ENCODE results near the gene CLEC18C. TPM values are rescaled to one million over a fixed set of nuclear protein-coding genes. Genes with fewer than 3 reads are reported as not detected.
"Not testable (repeated sequence)": the region's sequence is repeated elsewhere in the genome, so short reads cannot be mapped to it uniquely, and the experiment has no call there.

CLEC18C gene
- total RNA-seq, 1 experiment from 2014 or later = 0.21 TPM

- DNase-seq (ENCODE audit: unreplicated experiment) = no peak
- no TSS peak for BruUV-seq (replicated peaks)
- ChIA-PET POLR2A (interaction anchor here (1.0 kb wide), 1 partner anchor 9 kb away, joined by 3 read pairs; no protein-coding TSS in a partner anchor), CTCF (interaction anchor here (0.6 to 1.8 kb wide), 4 partner anchors 12 to 1882 kb away, joined by 3 to 5 read pairs (median 4); no protein-coding TSS in a partner anchor)
- intact Hi-C loops (cut with micrococcal nuclease) = no loop called here
- Mint-ChIP-seq H3K4me1 (ENCODE audit: insufficient read depth, unreplicated experiment) (peaks cover 5% of the 10 kb centered on the region), H3K9me3 (ENCODE audit: unreplicated experiment) (no peaks in the 10 kb centered on the region), H3K27ac (ENCODE audit: low read depth, unreplicated experiment) (no peak overlapping the region), H3K36me3 (ENCODE audit: insufficient read depth, unreplicated experiment) (peaks cover 74% of the 10 kb centered on the region), H3K4me3 (ENCODE audit: unreplicated experiment) (no peak overlapping the region), H3K27me3 (ENCODE audit: insufficient read depth, unreplicated experiment) (no peaks in the 10 kb centered on the region)
- no peak for TF ChIP-seq CTCF (IDR thresholded peaks at IDR 0.05; ENCODE audit: unreplicated experiment)
Measured at GRCh38 chr16:70152578-70153302, 20.8 kb upstream of the CLEC18C start.

GRCh38 chr16:70154736-70155135 lies 18.9 kb upstream of the CLEC18C start:
- H3K4me1 Mint-ChIP-seq (ENCODE audit: insufficient read depth, unreplicated experiment); BruUV-seq (replicated peaks); H3K27ac Mint-ChIP-seq (ENCODE audit: low read depth, unreplicated experiment); H3K4me3 Mint-ChIP-seq (ENCODE audit: unreplicated experiment); intact Hi-C loops (cut with micrococcal nuclease); DNase-seq (ENCODE audit: unreplicated experiment); H3K9me3 Mint-ChIP-seq (ENCODE audit: unreplicated experiment); H3K27me3 Mint-ChIP-seq (ENCODE audit: insufficient read depth, unreplicated experiment): not testable (repeated sequence)
- peaks cover 55% of the 10 kb centered on the region for H3K36me3 Mint-ChIP-seq (ENCODE audit: insufficient read depth, unreplicated experiment)
- CTCF ChIA-PET = interaction anchor here (0.7 kb wide), 1 partner anchor 11 kb away, joined by 4 read pairs; no protein-coding TSS in a partner anchor
- POLR2A ChIA-PET = interaction anchor here (0.6 kb wide), 1 partner anchor 22 kb away, joined by 3 read pairs; no protein-coding TSS in a partner anchor

GRCh38 chr16:70156207-70156978 lies 17.2 kb upstream of the CLEC18C start:
- DNase-seq (ENCODE audit: unreplicated experiment) = no peak
- no TSS peak for BruUV-seq (replicated peaks)
- no peak overlapping the region for H3K4me3 Mint-ChIP-seq (ENCODE audit: unreplicated experiment)
- CTCF ChIA-PET = interaction anchor here (1.0 kb wide), 1 partner anchor 8 kb away, joined by 3 read pairs; no protein-coding TSS in a partner anchor
- H3K4me1 Mint-ChIP-seq (ENCODE audit: insufficient read depth, unreplicated experiment) = peaks cover 8% of the 10 kb centered on the region
- POLR2A ChIA-PET = no interaction called here
- peaks cover 42% of the 10 kb centered on the region for H3K36me3 Mint-ChIP-seq (ENCODE audit: insufficient read depth, unreplicated experiment)
- H3K9me3 Mint-ChIP-seq (ENCODE audit: unreplicated experiment) = no peaks in the 10 kb centered on the region
- TF ChIP-seq CTCF (IDR thresholded peaks at IDR 0.05; ENCODE audit: unreplicated experiment) = no peak
- H3K27ac Mint-ChIP-seq (ENCODE audit: low read depth, unreplicated experiment) = no peak overlapping the region
- H3K27me3 Mint-ChIP-seq (ENCODE audit: insufficient read depth, unreplicated experiment) = no peaks in the 10 kb centered on the region
- intact Hi-C loops (cut with micrococcal nuclease) = no loop called here

GRCh38 chr16:70157105-70157476 lies 16.5 kb upstream of the CLEC18C start:
- DNase-seq (ENCODE audit: unreplicated experiment) = no peak
- no peaks in the 10 kb centered on the region for H3K9me3 Mint-ChIP-seq (ENCODE audit: unreplicated experiment)
- H3K27me3 Mint-ChIP-seq (ENCODE audit: insufficient read depth, unreplicated experiment) = no peaks in the 10 kb centered on the region
- CTCF ChIA-PET = interaction anchor here (0.7 to 1.0 kb wide), 2 partner anchors 8 to 401 kb away, joined by 3 to 4 read pairs; no protein-coding TSS in a partner anchor
- intact Hi-C loops (cut with micrococcal nuclease) = no loop called here
- BruUV-seq (replicated peaks) = no TSS peak
- POLR2A ChIA-PET = no interaction called here
- peaks cover 39% of the 10 kb centered on the region for H3K36me3 Mint-ChIP-seq (ENCODE audit: insufficient read depth, unreplicated experiment)
- H3K4me3 Mint-ChIP-seq (ENCODE audit: unreplicated experiment) = no peak overlapping the region
- H3K27ac Mint-ChIP-seq (ENCODE audit: low read depth, unreplicated experiment) = no peak overlapping the region
- peaks cover 10% of the 10 kb centered on the region for H3K4me1 Mint-ChIP-seq (ENCODE audit: insufficient read depth, unreplicated experiment)
- TF ChIP-seq CTCF (IDR thresholded peaks at IDR 0.05; ENCODE audit: unreplicated experiment) = no peak

All from MCF 10A (cell line).